Suprapubic skin (tissue), 4 donors: ENCODE data around the gene PRSS57. TPM values are rescaled to one million over a fixed set of nuclear protein-coding genes. Genes with fewer than 3 reads are reported as not detected.
A peak's percentile ranks its signal among the peaks of the same experiment; 100 is the strongest.

ENCODE experiments used
- DNase-seq, 2 donors: peaks; one replicate each; pipeline ENCODE4 v3.0.0-alpha.2; 2019; ENCODE audit warnings: low spot score in 2 of 2
- H3K27ac ChIP-seq: fragments of 200-600 bp; sonication (generic); one replicate; pipeline ENCODE4 v1.5.1; 2019
- H3K27me3 ChIP-seq: fragments of 200-600 bp; sonication (generic); one replicate; pipeline ENCODE4 v1.5.1; 2019
- H3K36me3 ChIP-seq: fragments of 200-600 bp; sonication (generic); one replicate; pipeline ENCODE4 v1.5.1; 2019
- H3K4me1 ChIP-seq: fragments of 200-600 bp; sonication (generic); one replicate; pipeline ENCODE4 v1.5.1; 2019
- H3K4me3 ChIP-seq: fragments of 200-600 bp; sonication (generic); one replicate; pipeline ENCODE4 v1.5.1; 2019; ENCODE audit warnings: mild to moderate bottlenecking
- H3K9me3 ChIP-seq: fragments of 200-600 bp; sonication (generic); one replicate; pipeline ENCODE4 v1.5.1; 2019
- EP300 ChIP-seq: sonication (generic); formaldehyde crosslinking; IDR thresholded peaks from one replicate; pipeline ENCODE4 v1.6.1; 2017; ENCODE audit warnings: antibody characterized with exemption
- POLR2A ChIP-seq, 2 donors: fragments of 450-650 bp; IDR thresholded peaks; one replicate each; pipeline ENCODE4 v1.6.1; 2017; ENCODE audit warnings: antibody characterized with exemption in 2 of 2, mild to moderate bottlenecking in 2 of 2, moderate library complexity in 2 of 2
- POLR2AphosphoS5 ChIP-seq, 3 donors: sonication (generic); formaldehyde crosslinking; IDR thresholded peaks; one replicate each; pipeline ENCODE4 v1.6.1; 2017; ENCODE audit warnings: antibody characterized with exemption in 3 of 3
- WGBS: methylation state at CpG from one replicate; pipeline ENCODE4 v1.1.5; 2018; 5-methylcytosine and 5-hydroxymethylcytosine counted together
- total RNA-seq, 4 donors: library from RNA; depleted of rRNA; stranded (reverse); fragments of >200 nt; gene quantifications; one replicate each; pipeline ENCODE4 v1.1.0, GENCODE V29; 2016
- TF ChIP-seq, protein P1 (sequence below), 2 donors: fragments of 200-600 bp in 1 of 2; fragments of 450-650 bp in 1 of 2; sonication (generic) in 1 of 2; IDR thresholded peaks; one replicate each; pipeline ENCODE4 v1.5.1; 2016 to 2019; ENCODE audit warnings: antibody characterized with exemption in 2 of 2, mild to moderate bottlenecking in 1 of 2, moderate library complexity in 1 of 2

Gene PRSS57
- total RNA-seq, 4 donors from 2014 or later: not detected

DNA sequence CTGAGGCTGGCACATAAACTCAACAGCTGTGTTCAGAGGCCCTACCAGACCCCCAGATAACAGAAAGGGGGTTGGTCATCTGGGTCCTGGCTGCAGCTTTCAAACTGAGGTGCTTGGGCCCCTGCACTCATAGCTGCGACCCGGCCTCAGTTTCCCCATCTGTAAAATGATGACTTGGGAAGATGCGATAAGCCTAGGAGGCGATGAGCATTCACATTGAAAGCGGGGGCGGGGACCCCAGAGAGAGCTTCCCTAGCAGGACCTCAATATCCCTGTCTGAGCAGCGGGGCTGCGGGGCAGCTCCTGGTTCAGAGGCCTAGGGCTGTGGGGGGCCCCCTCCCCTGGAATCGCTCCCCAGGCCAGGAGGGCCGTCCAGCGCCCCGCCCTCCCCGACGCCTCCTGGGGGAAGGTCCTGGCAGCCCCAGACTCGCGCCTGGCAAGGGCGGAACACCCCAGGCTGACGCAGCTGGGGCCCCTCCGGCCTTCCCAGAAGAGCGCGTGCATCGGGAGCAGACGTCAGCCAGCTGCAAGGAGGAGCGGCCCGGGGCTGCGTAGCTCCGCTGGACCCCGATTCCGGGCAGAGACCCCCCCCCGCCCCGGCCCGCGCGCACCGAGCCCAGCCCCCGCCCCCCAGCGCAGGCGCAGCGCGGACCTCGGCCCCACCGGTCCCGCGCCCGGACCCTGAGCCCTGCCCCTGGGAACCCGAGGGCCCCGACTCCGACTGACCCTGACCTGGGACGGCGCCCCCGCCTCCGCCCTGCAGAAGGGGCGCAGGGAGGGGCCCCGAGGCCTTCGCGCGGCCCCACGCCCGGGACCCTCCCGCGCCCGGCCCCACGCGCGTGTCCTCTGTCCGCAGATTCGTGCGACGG, 15.6 kb downstream of the PRSS57 start:
- H3K4me3 ChIP-seq: peak overlapping the region; percentile 93
- TF ChIP-seq POLR2A (IDR thresholded peaks at IDR 0.05) (peak; percentile 28 to 82), EP300 (no peak), POLR2AphosphoS5 (IDR thresholded peaks at IDR 0.05) (peak in 1 of 3 donors; percentile 57)
- H3K36me3 ChIP-seq: no peaks in the 10 kb centered on the region
- H3K27me3 ChIP-seq: peaks cover 4% of the 10 kb centered on the region
- WGBS: no CpG with 5 or more reads among the region's 69 CpGs
- H3K9me3 ChIP-seq: no peaks in the 10 kb centered on the region
- peak overlapping the region; percentile 98 for H3K27ac ChIP-seq
- DNase-seq: peak in 1 of 2 donors; percentile 86
- peaks cover 47% of the 10 kb centered on the region for H3K4me1 ChIP-seq

DNA sequence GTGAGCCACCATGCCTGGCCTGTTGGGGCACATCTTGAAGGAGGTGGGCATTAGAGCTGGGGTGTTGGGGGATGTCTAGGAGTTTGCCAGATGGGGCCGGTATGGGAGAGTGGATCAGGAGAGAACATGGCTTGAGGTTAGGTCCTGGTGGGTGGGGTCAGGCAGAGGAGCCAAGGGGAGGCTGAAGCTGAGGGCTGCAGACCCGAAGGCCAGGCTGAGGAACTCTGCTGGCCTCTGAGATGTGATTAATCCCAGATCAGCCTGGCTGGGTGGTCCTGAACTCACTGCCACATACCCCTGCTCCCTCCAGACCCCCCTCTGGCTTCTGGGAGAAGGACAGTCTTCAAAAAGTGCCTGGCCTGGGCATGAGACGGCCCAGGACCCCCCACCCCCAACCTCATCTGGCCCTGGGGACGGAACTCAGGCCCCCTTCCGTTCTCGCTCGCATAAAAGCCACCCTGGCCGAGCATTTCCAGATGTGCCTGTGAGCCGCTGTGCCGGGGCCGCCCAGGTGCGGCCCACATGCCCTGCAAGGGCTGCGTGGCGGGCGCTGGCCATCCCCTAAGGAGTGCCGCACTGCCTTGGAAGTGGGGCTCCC, 16.4 kb downstream of the PRSS57 start:
- no peaks in the 10 kb centered on the region for H3K36me3 ChIP-seq
- no peaks in the 10 kb centered on the region for H3K9me3 ChIP-seq
- peak overlapping the region; percentile 98 for H3K27ac ChIP-seq
- WGBS: 79% methylated on average over 2 of the region's 16 CpGs
- peak overlapping the region; percentile 93 for H3K4me3 ChIP-seq
- peak in 1 of 2 donors; percentile 79 for DNase-seq
- H3K27me3 ChIP-seq: peaks cover 4% of the 10 kb centered on the region
- no peak for TF ChIP-seq POLR2AphosphoS5 (IDR thresholded peaks at IDR 0.05)
- peaks cover 47% of the 10 kb centered on the region for H3K4me1 ChIP-seq

DNA sequence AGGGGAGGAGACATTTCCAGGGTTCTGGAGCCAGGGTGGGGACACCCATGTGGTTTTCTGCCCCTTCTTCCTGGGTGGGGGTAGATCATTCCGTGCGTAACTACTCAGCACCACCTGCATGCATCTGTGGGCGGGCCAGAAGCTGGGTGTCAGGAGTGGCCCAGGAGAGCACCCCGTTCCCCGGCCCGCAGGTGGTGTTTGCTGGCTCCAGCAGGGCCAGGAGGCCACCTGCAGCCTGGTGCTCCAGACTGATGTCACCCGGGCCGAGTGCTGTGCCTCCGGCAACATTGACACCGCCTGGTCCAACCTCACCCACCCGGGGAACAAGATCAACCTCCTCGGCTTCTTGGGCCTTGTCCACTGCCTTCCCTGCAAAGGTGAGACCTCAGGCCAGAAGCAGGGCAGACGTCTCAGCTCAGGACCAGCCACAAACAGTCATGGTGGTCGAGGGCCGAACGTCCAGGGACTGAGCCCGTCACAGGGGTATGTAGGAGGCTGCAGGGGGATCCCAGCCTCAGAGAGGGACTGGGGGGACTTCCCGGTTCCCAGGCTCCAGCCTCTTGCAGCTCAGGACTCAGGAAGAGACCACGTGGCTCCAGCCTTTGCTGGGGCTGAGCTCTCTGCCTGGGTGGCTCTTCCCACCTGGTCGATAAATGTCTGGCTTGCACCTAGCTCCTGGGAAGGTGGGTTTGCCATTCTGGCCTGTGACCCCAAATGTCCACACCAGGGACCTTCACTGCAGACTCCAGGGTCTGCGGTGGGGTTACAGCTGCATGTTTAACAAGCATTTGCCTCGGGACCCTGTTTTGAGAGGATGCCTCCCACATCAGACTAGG, 17.4 kb downstream of the PRSS57 start:
- H3K4me1 ChIP-seq: peaks cover 48% of the 10 kb centered on the region
- H3K27me3 ChIP-seq: peaks cover 4% of the 10 kb centered on the region
- H3K9me3 ChIP-seq: no peaks in the 10 kb centered on the region
- H3K27ac ChIP-seq: peak overlapping the region; percentile 96
- WGBS: 38% methylated on average over 4 of the region's 22 CpGs
- H3K4me3 ChIP-seq: peak overlapping the region; percentile 60
- no peaks in the 10 kb centered on the region for H3K36me3 ChIP-seq
- peak in 1 of 2 donors; percentile 77 for DNase-seq
- TF ChIP-seq, protein P1, sequence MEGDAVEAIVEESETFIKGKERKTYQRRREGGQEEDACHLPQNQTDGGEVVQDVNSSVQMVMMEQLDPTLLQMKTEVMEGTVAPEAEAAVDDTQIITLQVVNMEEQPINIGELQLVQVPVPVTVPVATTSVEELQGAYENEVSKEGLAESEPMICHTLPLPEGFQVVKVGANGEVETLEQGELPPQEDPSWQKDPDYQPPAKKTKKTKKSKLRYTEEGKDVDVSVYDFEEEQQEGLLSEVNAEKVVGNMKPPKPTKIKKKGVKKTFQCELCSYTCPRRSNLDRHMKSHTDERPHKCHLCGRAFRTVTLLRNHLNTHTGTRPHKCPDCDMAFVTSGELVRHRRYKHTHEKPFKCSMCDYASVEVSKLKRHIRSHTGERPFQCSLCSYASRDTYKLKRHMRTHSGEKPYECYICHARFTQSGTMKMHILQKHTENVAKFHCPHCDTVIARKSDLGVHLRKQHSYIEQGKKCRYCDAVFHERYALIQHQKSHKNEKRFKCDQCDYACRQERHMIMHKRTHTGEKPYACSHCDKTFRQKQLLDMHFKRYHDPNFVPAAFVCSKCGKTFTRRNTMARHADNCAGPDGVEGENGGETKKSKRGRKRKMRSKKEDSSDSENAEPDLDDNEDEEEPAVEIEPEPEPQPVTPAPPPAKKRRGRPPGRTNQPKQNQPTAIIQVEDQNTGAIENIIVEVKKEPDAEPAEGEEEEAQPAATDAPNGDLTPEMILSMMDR (IDR thresholded peaks at IDR 0.05): no peak
- TF ChIP-seq EP300 (no peak), POLR2AphosphoS5 (IDR thresholded peaks at IDR 0.05) (no peak), POLR2A (IDR thresholded peaks at IDR 0.05) (no peak)

DNA sequence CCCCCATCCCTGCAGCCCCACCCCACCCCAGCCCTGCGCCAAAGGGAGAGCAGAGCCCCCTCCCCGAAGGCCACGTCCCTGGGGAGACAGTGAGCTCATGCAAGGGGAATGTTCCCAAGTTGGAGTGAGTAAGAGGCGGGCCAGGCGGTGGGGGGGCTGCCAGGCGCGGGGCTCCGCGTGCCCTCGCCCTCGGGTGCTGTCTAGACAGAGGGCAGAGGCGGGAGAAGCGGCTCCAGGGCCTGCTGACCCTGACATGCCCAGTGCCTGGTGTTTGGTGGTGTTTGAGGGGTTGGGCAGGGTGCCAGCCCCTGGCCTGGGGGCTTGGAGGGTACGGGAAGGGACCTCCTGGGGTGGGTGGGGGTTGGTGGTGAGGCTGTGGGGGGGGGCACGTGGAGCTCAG, 18.1 kb downstream of the PRSS57 start:
- peaks cover 53% of the 10 kb centered on the region for H3K4me1 ChIP-seq
- peak overlapping the region; percentile 96 for H3K27ac ChIP-seq
- no peaks in the 10 kb centered on the region for H3K9me3 ChIP-seq
- H3K27me3 ChIP-seq: peaks cover 4% of the 10 kb centered on the region
- TF ChIP-seq POLR2AphosphoS5 (IDR thresholded peaks at IDR 0.05) (peak in 2 of 3 donors; percentile 17 to 76), POLR2A (IDR thresholded peaks at IDR 0.05) (no peak)
- peak overlapping the region; percentile 60 for H3K4me3 ChIP-seq
- peak in 1 of 2 donors; percentile 89 for DNase-seq
- no peaks in the 10 kb centered on the region for H3K36me3 ChIP-seq
- WGBS: 0% methylated on average over 5 of the region's 15 CpGs

DNA sequence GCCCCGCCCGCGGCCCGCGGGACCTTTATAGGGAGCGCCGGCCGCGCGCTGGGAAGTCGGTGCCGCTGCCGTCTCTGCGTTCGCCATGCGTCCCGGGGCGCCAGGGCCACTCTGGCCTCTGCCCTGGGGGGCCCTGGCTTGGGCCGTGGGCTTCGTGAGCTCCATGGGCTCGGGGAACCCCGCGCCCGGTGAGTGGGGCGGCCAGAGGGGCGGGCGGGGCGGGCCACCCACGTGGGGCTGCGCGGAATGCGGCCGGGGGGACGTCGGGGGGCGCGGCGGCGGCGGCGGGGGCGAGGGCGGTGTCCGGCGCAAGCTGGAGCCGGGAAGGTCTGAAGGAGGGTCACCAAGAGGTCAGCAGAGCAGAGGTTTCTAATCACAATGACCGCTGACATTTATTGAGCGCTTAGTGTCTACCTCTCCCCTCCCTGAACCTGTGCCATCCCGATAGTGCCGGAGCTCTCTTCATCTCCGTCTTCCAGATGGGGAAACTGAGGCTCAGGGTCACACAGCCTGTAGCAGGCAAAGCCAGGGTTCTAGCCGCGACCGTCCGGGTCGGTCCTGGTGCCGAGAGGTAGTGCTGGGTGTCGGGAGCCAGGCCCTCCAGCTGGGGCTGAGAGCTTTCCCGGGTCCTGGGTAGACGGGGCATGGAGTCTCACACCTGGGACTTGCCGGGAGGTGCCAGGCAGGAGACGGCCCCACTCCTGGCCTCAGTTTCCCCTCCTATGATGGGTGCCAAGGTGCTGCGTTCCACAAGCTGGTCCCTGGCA, 18.7 kb downstream of the PRSS57 start, which contains the start of gene FSTL3:
FSTL3 (plus strand) TSS at position 54 of the 767 bp plus-strand sequence; CDS start at position 86, 32 bp downstream.
- peak within 1 kb of the TSS; percentile 96 for H3K27ac ChIP-seq
- H3K36me3 ChIP-seq: no peaks in the 10 kb centered on the region
- H3K4me1 ChIP-seq: peaks cover 53% of the 10 kb centered on the region
- TF ChIP-seq POLR2AphosphoS5 (IDR thresholded peaks at IDR 0.05) (no peak), EP300 (no peak), POLR2A (IDR thresholded peaks at IDR 0.05) (peak in 1 of 2 donors; percentile 72)
- TF ChIP-seq, protein P1 (IDR thresholded peaks at IDR 0.05): no peak
- 9% methylated on average over 13 of the region's 63 CpGs for WGBS
- H3K4me3 ChIP-seq: peak within 1 kb of the TSS; percentile 60
- H3K9me3 ChIP-seq: no peaks in the 10 kb centered on the region
- H3K27me3 ChIP-seq: peaks cover 4% of the 10 kb centered on the region
- peak; percentile 66 to 78 for DNase-seq

DNA sequence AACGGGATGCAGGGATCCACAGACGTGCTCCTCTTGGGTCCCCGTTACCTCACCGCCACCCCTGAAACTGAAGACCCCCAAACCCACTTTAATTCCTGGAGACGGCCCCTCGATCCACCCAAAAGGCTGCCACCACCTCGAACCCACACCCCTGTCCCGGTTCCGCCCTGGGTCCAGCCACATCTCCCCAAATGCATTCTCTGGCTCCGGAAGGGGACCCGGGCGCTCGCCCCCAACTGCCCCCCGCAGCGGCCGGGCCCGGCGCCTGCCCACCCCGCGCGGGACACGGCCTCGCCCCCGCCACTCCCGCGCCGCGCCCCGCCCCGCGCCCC, 19.3 kb downstream of the PRSS57 start:
- no peaks in the 10 kb centered on the region for H3K9me3 ChIP-seq
- H3K27me3 ChIP-seq: peaks cover 4% of the 10 kb centered on the region
- H3K36me3 ChIP-seq: no peaks in the 10 kb centered on the region
- peaks cover 50% of the 10 kb centered on the region for H3K4me1 ChIP-seq
- peak overlapping the region; percentile 60 for H3K4me3 ChIP-seq
- H3K27ac ChIP-seq: peak overlapping the region; percentile 96
- peak in 1 of 2 donors; percentile 70 for DNase-seq
- WGBS: 1% methylated on average over 15 of the region's 31 CpGs
- TF ChIP-seq, protein P1 (IDR thresholded peaks at IDR 0.05): no peak
- TF ChIP-seq POLR2A (IDR thresholded peaks at IDR 0.05) (no peak), POLR2AphosphoS5 (IDR thresholded peaks at IDR 0.05) (no peak)
